Mesothelial cell of epicardium (in vitro differentiated cells): ENCODE results near the gene HOXB8. TPM values are rescaled to one million over a fixed set of nuclear protein-coding genes. Genes with fewer than 3 reads are reported as not detected.
A peak's percentile ranks its signal among the peaks of the same experiment; 100 is the strongest.

Experiments used
- DNase-seq, 2 experiments: peaks; one replicate each; pipeline ENCODE4 v3.0.0; 2021; ENCODE audit warnings: low spot score in 2 of 2; ENCODE audit not compliant: unreplicated experiment in 2 of 2
- H3K27ac Mint-ChIP-seq: 2 replicates; pipeline ENCODE4 v1.8.0; 2021; ENCODE audit warnings: mixed read lengths
- H3K27me3 Mint-ChIP-seq: 2 replicates; pipeline ENCODE4 v1.8.0; 2021; ENCODE audit warnings: low read depth, mixed read lengths
- H3K36me3 Mint-ChIP-seq: 2 replicates; pipeline ENCODE4 v1.8.0; 2021; ENCODE audit warnings: mixed read lengths
- H3K4me1 Mint-ChIP-seq: 2 replicates; pipeline ENCODE4 v1.8.0; 2021; ENCODE audit warnings: mixed read lengths
- H3K4me3 Mint-ChIP-seq: 2 replicates; pipeline ENCODE4 v1.8.0; 2021; ENCODE audit warnings: mild to moderate bottlenecking, moderate library complexity, mixed read lengths
- H3K9me3 Mint-ChIP-seq: 2 replicates; pipeline ENCODE4 v1.8.0; 2021; ENCODE audit warnings: mixed read lengths
- total RNA-seq: library from RNA; stranded (reverse); gene quantifications from 3 replicates; pipeline ENCODE4 v1.2.1, GENCODE V29; 2021
- TF ChIP-seq, protein P1 (sequence below): fragments of 200-600 bp; sonication (generic); IDR thresholded peaks from one replicate; pipeline ENCODE4 v1.5.0; 2021; ENCODE audit warnings: antibody characterized with exemption; ENCODE audit not compliant: unreplicated experiment

Gene HOXB8
- total RNA-seq: 75.7 to 82.4 TPM (median 78.8 TPM) in 3 replicates

DNA sequence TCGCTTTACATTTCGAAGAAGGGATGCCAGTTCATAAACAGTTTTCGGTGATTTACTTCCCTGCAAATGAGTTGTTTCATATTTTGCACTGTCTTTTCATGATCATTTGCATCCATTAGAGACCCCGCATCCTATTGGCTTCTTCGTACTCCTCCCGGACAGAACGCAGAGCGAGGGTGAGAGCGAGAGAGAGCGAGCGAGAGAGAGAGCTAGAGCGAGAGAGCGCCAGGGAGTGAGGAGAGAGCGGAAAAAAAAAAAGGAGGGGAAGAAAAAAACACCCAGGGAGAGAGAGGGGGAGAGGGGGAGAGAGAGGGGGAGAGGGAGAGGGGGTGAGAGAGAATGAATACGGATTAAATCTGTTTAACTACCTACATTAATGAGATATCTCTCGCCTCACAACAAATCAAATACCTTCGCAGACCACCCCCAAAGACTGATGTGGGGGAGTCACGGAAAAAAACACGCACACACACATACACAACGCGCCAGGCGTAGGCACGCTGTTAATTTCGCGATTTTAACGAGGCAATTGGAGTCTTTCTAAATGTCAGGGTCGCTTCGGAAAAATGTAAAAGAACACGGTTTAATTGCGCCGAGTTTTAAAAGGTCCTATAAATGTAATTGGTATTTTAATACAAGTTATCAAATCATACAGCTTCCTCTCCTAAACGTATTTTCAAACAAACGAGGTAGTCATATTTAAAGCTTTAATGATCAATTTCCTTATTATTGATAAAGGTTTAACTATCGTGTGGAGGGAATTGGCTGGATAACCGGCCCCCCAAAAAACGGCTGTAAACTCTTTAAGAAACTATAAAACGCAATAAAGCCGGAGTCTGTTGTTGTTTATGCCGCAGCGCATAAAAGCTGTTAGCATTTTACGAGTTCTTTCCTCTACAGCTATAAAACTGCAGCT lies at the start of gene HOXB8:
HOXB8 (minus strand) TSS at position 246 of the 916 bp plus-strand sequence. CDS start 588 bp downstream, outside the sequence.
- Mint-ChIP-seq H3K4me1 (peaks cover 64% of the 10 kb centered on the region), H3K27me3 (peaks cover 29% of the 10 kb centered on the region), H3K27ac (peak within 1 kb of the TSS; percentile 99), H3K36me3 (peaks cover 4% of the 10 kb centered on the region), H3K4me3 (peak within 1 kb of the TSS; percentile 91), H3K9me3 (no peaks in the 10 kb centered on the region)
- no peak for DNase-seq
- TF ChIP-seq, protein P1, sequence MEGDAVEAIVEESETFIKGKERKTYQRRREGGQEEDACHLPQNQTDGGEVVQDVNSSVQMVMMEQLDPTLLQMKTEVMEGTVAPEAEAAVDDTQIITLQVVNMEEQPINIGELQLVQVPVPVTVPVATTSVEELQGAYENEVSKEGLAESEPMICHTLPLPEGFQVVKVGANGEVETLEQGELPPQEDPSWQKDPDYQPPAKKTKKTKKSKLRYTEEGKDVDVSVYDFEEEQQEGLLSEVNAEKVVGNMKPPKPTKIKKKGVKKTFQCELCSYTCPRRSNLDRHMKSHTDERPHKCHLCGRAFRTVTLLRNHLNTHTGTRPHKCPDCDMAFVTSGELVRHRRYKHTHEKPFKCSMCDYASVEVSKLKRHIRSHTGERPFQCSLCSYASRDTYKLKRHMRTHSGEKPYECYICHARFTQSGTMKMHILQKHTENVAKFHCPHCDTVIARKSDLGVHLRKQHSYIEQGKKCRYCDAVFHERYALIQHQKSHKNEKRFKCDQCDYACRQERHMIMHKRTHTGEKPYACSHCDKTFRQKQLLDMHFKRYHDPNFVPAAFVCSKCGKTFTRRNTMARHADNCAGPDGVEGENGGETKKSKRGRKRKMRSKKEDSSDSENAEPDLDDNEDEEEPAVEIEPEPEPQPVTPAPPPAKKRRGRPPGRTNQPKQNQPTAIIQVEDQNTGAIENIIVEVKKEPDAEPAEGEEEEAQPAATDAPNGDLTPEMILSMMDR: no peak

GRCh38 chr17:48663134-48663924 lies 48.2 kb upstream of the HOXB8 start:
- Mint-ChIP-seq H3K4me1 (no peaks in the 10 kb centered on the region), H3K27me3 (peaks cover 4% of the 10 kb centered on the region), H3K9me3 (no peaks in the 10 kb centered on the region), H3K27ac (no peak overlapping the region), H3K4me3 (no peak overlapping the region), H3K36me3 (no peaks in the 10 kb centered on the region)
- TF ChIP-seq, protein P1: no peak
- no peak for DNase-seq

DNA sequence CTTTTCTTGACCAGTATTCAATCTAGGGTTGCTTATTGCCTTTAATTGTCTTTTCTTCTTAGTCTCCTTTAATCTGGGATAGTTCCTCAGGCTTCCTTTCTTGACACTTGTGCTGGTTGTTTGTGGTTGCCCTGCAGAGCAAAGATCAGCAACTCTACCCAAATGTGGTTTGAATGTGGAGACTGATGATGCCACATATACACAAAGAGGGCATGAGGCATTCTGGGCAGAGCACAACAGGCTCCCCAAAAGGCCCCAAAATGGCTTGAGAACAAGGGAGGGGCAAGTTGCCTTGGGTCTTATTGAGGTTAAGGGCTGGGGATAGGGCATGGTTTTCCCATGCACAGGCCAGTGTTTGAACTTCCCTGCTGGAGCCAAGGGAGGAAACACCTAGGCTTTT lies 40.8 kb upstream of the HOXB8 start:
- Mint-ChIP-seq H3K27me3 (peaks cover 9% of the 10 kb centered on the region), H3K4me3 (no peak overlapping the region)

DNA sequence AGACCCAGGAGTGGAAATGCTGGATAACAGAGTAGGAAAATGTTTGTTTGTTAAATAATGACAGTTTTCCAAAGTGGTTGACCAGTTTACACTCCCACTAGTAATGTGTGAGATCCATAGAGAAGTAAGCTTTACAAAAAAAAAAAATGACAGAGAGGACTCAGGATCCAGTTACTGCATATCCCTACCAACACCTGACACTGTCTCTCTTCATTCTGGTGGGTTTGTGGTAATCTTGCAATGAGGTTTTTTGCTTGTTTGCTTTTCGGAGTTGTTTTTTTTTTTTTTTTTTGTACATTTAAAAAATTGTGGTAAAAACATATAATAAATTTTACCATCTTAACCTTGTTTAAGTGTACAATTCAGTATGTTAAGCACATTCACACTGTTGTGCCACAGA lies 34.6 kb upstream of the HOXB8 start:
- DNase-seq: no peak
- H3K4me1 Mint-ChIP-seq: peaks cover 17% of the 10 kb centered on the region
- H3K27me3 Mint-ChIP-seq: peaks cover 54% of the 10 kb centered on the region
- H3K4me3 Mint-ChIP-seq: no peak overlapping the region
- TF ChIP-seq, protein P1: no peak
- H3K9me3 Mint-ChIP-seq: peaks cover 4% of the 10 kb centered on the region
- H3K27ac Mint-ChIP-seq: no peak overlapping the region
- H3K36me3 Mint-ChIP-seq: no peaks in the 10 kb centered on the region

More for the DNA sequence above, 40.8 kb upstream of the HOXB8 start:
- no peaks in the 10 kb centered on the region for H3K36me3 Mint-ChIP-seq
- TF ChIP-seq, protein P1: no peak
- H3K9me3 Mint-ChIP-seq: peaks cover 4% of the 10 kb centered on the region
- H3K27ac Mint-ChIP-seq: no peak overlapping the region
- H3K4me1 Mint-ChIP-seq: no peaks in the 10 kb centered on the region
- DNase-seq: no peak

- Mint-ChIP-seq H3K4me3 (peak overlapping the region; percentile 85), H3K9me3 (peaks cover 4% of the 10 kb centered on the region), H3K36me3 (no peaks in the 10 kb centered on the region), H3K4me1 (peaks cover 33% of the 10 kb centered on the region), H3K27me3 (peaks cover 73% of the 10 kb centered on the region), H3K27ac (peak overlapping the region; percentile 76)
- no peak for DNase-seq
- TF ChIP-seq, protein P1: no peak
Observed at GRCh38 chr17:48647963-48648245, 32.8 kb upstream of the HOXB8 start.
